ENCODE results near the gene BAX. TPM values are rescaled to one million over a fixed set of nuclear protein-coding genes. Genes with fewer than 3 reads are reported as not detected.

BAX gene
- total RNA-seq, 4 donors from 2014 or later = 71.0 to 138 (median 104) TPM

DNA sequence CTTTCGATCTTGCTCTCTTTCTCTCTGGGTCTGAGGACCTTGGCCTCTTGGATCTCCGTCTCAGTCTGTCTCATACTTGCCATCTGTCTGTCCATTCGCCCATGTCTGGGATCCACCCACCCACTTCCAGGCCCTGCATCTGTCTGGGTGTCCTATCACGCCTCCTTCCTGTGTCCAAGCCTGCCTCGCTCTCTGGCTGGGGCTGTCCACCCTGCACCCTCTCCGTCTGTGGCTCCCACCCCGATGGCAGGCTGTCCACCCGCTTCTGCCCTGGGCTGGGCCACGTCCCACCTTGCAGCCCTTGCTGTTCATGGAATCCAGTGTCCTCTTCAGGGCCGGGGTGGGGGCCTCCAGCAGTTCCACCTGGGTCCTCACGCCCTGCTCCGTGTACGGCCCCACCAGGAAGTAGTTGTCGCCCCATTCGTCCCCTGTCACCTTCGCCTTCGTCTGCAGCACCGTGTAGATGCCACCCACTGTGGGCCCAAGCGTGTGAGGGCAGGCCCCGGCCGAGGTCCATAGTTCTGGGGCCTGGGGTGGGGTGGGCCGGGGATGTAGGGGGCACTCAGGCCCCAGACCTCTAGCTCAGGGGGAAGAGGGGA, 36.4 kb downstream of the BAX start:
- DNase-seq = no peak
- peak overlapping the region in 1 of 4 donors; percentile 89 for H3K4me3 ChIP-seq
- peaks cover 0 to 16% (median 0%) of the 10 kb centered on the region in 3 donors for H3K36me3 ChIP-seq
- peaks cover 5 to 31% (median 13%) of the 10 kb centered on the region in 4 donors for H3K4me1 ChIP-seq
- H3K27ac ChIP-seq = peak overlapping the region in 1 of 4 donors; percentile 5
- no peaks in the 10 kb centered on the region for H3K27me3 ChIP-seq
- no peaks in the 10 kb centered on the region for H3K9me3 ChIP-seq
- no peak for TF ChIP-seq POLR2A (IDR thresholded peaks at IDR 0.05)
- no peak for TF ChIP-seq CTCF (IDR thresholded peaks at IDR 0.05)

DNA sequence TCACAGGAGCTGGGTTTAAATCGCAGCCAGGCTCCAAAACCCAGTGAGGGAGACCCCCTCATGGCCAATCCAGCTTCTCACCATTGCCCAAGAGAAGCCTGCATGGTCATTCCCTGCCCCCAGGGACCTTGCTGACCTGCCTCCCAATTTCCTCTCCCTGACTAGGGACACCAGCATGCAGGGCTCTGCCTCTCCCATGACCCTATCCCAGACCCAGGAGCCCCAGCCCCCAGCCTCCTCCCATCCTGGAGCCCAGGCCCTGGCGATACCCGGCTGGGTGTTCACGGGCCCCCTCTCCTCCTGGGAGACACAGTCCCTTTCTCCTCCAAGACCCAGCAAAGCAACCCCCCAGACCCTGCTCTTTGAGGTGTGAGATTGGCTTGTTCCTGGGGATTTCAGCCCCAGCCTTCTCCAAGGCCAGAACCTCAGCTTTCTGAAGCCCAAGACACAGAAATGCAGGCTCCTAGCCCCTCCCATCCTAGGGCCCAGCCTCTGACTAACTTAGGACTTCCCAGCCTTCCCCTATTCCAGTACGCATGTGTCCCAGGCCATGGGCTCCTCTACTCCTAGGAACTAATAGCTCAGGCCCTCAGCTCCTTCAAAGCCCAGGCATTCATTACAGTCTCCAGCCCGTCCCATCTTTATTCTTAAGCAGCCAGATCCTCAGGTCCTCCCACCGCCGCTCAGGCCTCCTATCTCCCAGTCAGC, 37.4 kb downstream of the BAX start:
- H3K4me3 ChIP-seq = peak overlapping the region; percentile 59 to 89 (median 84)
- peak in 1 of 3 donors; percentile 72 for DNase-seq
- peaks cover 0 to 16% (median 0%) of the 10 kb centered on the region in 3 donors for H3K36me3 ChIP-seq
- H3K9me3 ChIP-seq = no peaks in the 10 kb centered on the region
- peak in 1 of 2 donors; percentile 33 for TF ChIP-seq POLR2A (IDR thresholded peaks at IDR 0.05)
- TF ChIP-seq CTCF (IDR thresholded peaks at IDR 0.05) = no peak
- H3K4me1 ChIP-seq = peaks cover 5 to 31% (median 13%) of the 10 kb centered on the region in 4 donors
- H3K27me3 ChIP-seq = no peaks in the 10 kb centered on the region
- peak overlapping the region; percentile 86 to 95 (median 92) for H3K27ac ChIP-seq

DNA sequence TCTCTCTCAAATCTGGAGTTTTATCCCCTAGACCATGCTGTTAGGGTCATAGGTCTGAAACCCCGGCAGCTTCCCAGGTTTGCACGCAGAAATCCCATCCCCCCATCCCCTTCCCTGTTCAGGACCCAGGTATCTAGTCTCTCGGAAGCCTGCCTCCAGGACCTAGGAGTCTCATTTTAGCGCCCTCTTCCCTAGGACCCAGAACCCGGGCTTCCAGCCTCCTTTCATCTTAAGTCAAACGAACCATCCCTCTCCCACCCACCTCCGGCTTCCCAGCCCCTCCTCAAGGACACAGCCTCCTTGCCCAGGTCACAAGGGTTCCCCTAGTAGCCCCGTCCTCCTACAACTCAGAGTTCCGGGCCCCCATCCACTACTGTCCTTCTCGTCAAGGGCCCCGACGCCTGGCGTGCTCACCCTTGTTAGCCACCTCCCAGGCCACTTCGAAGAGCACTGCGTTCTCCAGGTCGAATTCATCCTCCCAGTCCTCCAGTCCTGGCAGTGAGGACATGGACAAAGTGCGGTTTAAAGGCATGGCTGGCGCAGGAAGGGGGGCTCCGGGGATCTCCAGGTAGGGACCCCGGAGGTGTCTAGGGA, 38.0 kb downstream of the BAX start:
- TF ChIP-seq CTCF (IDR thresholded peaks at IDR 0.05) (no peak), POLR2A (IDR thresholded peaks at IDR 0.05) (no peak)
- Histone ChIP-seq H3K4me1 (peaks cover 5 to 31% (median 13%) of the 10 kb centered on the region in 4 donors), H3K36me3 (peaks cover 0 to 16% (median 0%) of the 10 kb centered on the region in 3 donors), H3K9me3 (no peaks in the 10 kb centered on the region), H3K27me3 (no peaks in the 10 kb centered on the region), H3K27ac (peak overlapping the region; percentile 86 to 95 (median 92)), H3K4me3 (peak overlapping the region; percentile 59 to 89 (median 84))
- DNase-seq = peak in 2 of 3 donors; percentile 29 to 53

DNA sequence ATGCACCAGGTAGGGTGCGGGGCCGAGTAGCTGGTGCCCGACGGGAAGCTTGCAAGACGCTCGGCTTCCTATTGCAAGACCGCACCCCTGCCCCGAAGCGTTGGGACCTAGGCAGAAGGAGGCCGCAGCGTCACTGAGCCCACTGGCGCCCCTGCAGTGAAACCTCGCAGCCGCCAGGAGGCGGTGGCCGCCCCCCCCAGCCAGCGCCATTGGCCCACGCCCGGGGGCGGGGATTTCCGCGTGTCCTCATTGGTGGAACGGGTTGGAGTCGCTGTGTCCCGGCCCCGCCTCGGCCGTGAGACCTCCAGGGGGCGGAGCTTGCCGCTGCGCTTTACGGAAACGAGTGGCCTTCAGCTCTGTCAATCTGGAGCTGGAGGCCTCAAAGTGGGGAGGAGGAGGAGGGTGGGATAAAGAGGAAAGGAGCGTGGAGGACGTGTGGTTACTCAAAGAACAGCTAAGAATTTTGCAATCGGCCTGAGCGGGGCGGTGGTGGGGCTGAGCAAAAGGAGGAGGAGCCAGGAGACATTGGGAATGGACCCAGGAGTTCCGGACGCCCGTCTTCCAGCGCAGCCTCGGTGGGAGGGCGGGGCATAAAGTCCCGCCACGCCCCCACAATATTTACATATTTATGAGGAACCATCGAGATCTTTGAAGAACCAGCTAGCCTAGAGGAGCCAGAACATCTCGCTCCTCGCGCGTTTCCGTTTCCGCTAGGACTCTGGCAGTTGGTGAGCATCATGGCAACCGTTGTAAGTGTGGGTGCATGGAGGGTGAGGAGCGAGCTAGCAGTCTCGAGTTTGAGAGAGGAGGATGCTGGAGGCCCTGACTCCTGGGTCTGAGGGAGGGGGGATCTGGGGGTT, 38.7 kb downstream of the BAX start, which contains the start of the genes GYS1 and RUVBL2:
GYS1 (minus strand) TSS at position 135 of the 860 bp plus-strand sequence. CDS start 197 bp downstream, outside the sequence.
RUVBL2 (plus strand) TSS at position 713 of the 860 bp plus-strand sequence; CDS start at position 738, 25 bp downstream.
- Histone ChIP-seq H3K27me3 (no peaks in the 10 kb centered on the region), H3K4me3 (peak within 1 kb of the TSS; percentile 59 to 89 (median 84)), H3K4me1 (peaks cover 5 to 31% (median 13%) of the 10 kb centered on the region in 4 donors), H3K27ac (peak within 1 kb of the TSS; percentile 86 to 95 (median 92)), H3K9me3 (no peaks in the 10 kb centered on the region), H3K36me3 (peaks cover 0 to 12% (median 0%) of the 10 kb centered on the region in 3 donors)
- peak; percentile 99 to 100 (median 100) for DNase-seq
- TF ChIP-seq CTCF (IDR thresholded peaks at IDR 0.05) = peak; percentile 98 to 100 (median 99)
- TF ChIP-seq POLR2A (IDR thresholded peaks at IDR 0.05) = peak; percentile 80 to 87

- no peak for TF ChIP-seq CTCF (IDR thresholded peaks at IDR 0.05)
- peaks cover 5 to 31% (median 13%) of the 10 kb centered on the region in 4 donors for H3K4me1 ChIP-seq
- H3K4me3 ChIP-seq = peak overlapping the region; percentile 59 to 89 (median 84)
- H3K36me3 ChIP-seq = peaks cover 0 to 8% (median 0%) of the 10 kb centered on the region in 3 donors
- no peak for DNase-seq
- no peaks in the 10 kb centered on the region for H3K9me3 ChIP-seq
- H3K27ac ChIP-seq = peak overlapping the region; percentile 86 to 95 (median 92)
- H3K27me3 ChIP-seq = no peaks in the 10 kb centered on the region
Observed at GRCh38 chr19:48994035-48994386, 39.3 kb downstream of the BAX start.
